Measurements from ENCODE around the gene PLCD1. TPM values are rescaled to one million over a fixed set of nuclear protein-coding genes. Genes with fewer than 3 reads are reported as not detected.

The PLCD1 gene
- total and polyA plus RNA-seq, 2 of the 13 experiments (the other 11 are each of a cell fraction or from before 2014, with no cell fraction given) = 10.1 to 12.4 TPM

- peak; percentile 94 for TF ChIP-seq FOXA3 (CRISPR knock-in tag; IDR thresholded peaks at IDR 0.05)
- no peak for TF ChIP-seq ZNF790 (CRISPR knock-in tag; IDR thresholded peaks at IDR 0.05; ENCODE audit: borderline replicate concordance)
- no peak for TF ChIP-seq ATF7 (IDR thresholded peaks at IDR 0.05)
- no peak for TF ChIP-seq ATF7 (CRISPR knock-in tag; IDR thresholded peaks at IDR 0.05)
- no peak for TF ChIP-seq ZNF800 (CRISPR knock-in tag; IDR thresholded peaks at IDR 0.05)
- TF ChIP-seq YEATS2 (CRISPR knock-in tag; IDR thresholded peaks at IDR 0.05; ENCODE audit: borderline replicate concordance) = peak; percentile 20; the same call in 1 of the 2 replicates
- no peak for TF ChIP-seq ZNF777 (CRISPR knock-in tag; IDR thresholded peaks at IDR 0.05)
- TF ChIP-seq ZFP36L2 (CRISPR knock-in tag; IDR thresholded peaks at IDR 0.05) = no peak
- peak; percentile 52; the same call in 1 of the 2 replicates for TF ChIP-seq SIX1 (CRISPR knock-in tag; IDR thresholded peaks at IDR 0.05; ENCODE audit: borderline replicate concordance)
- no peak for TF ChIP-seq DRAP1 (CRISPR knock-in tag; IDR thresholded peaks at IDR 0.05)
- no peak for TF ChIP-seq ZNF253 (CRISPR knock-in tag; IDR thresholded peaks at IDR 0.05; ENCODE audit: borderline replicate concordance)
- TF ChIP-seq FOSL1 (CRISPR knock-in tag; IDR thresholded peaks at IDR 0.05; ENCODE audit: borderline replicate concordance) = no peak
- TF ChIP-seq CTCF (CRISPR knock-in tag; IDR thresholded peaks at IDR 0.05) = no peak
- TF ChIP-seq SKIL (CRISPR knock-in tag; IDR thresholded peaks at IDR 0.05; ENCODE audit: borderline replicate concordance) = peak; percentile 35; the same call in 1 of the 2 replicates
- no peak for TF ChIP-seq DDIT3 (CRISPR knock-in tag; IDR thresholded peaks at IDR 0.05)
Measured at GRCh38 chr3:37986479-37987314, 42.7 kb downstream of the PLCD1 start (continued).

All from HepG2 (cell line).